HG03558 (cell line): ENCODE data around the gene SAFB.
"Not testable (repeated sequence)": the region's sequence is repeated elsewhere in the genome, so short reads cannot be mapped to it uniquely, and the experiment has no call there.

Experiments used
- ATAC-seq: cut with Tn5 transposase; IDR thresholded peaks from one replicate; pipeline ENCODE4 v1.9.1; 2021; ENCODE audit warnings: moderate number of reproducible peaks; ENCODE audit not compliant: unreplicated experiment; ENCODE audit errors: extremely low read depth

The SAFB gene

DNA sequence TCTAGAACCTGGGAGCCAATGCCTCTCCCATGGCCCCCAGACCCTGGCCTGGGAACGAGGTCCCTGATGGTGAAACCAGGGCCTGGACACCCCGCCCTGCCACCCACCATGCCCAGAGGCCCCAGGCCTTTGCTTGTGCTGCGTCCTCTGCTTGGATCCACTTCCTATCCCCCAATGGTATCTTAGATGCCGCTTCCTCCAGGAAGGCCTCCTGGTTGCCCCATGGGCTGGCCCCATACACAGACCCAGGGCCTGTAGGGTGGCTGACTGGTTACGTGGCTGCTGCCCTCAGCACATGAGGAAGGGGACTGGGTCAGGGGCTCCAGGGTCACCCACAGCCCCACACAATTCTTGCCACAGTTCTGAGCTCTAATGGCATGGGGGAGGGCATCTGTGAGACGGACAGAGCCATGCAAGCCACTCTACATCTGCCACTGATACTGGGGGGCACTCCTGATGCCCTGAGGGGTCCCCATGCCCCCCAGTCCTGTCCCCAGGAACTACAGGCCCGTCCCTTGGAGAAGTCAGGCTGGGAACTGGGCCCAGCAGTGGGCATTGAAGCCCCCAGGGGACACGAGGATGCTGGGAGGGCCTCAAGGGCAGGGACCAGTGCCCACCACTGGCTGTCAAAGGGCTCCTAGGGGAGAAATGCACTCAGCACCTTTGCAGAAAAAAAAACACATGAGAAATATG lies 72.2 kb downstream of the SAFB start:
- ATAC-seq = no peak

DNA sequence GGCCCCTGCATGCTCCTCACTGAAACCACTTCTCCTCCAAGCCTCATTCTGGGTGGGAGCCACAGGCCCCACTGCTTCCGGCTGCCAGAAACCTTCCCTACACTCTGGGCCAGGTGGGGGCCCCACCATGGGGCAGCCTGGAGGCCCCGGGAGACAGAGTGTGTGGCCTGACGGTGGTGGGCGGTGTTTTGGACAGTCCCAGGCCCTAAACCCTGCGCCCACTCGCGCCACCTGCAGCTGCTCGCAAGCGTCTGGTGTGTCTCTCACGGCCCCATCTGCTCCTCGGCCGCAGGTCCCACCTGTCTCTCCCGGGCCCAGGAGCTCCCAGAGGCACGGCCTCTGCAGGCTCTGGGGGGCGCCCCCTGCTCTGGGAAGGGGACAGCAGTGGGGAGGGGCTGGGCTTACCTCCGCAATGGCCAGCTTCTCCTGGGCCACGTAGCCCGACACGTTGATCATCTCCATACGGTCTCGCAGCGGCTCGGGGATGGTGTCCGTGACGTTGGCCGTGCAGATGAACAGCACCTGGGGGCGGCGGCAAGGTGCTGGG lies 72.8 kb downstream of the SAFB start:
- no peak for ATAC-seq

DNA sequence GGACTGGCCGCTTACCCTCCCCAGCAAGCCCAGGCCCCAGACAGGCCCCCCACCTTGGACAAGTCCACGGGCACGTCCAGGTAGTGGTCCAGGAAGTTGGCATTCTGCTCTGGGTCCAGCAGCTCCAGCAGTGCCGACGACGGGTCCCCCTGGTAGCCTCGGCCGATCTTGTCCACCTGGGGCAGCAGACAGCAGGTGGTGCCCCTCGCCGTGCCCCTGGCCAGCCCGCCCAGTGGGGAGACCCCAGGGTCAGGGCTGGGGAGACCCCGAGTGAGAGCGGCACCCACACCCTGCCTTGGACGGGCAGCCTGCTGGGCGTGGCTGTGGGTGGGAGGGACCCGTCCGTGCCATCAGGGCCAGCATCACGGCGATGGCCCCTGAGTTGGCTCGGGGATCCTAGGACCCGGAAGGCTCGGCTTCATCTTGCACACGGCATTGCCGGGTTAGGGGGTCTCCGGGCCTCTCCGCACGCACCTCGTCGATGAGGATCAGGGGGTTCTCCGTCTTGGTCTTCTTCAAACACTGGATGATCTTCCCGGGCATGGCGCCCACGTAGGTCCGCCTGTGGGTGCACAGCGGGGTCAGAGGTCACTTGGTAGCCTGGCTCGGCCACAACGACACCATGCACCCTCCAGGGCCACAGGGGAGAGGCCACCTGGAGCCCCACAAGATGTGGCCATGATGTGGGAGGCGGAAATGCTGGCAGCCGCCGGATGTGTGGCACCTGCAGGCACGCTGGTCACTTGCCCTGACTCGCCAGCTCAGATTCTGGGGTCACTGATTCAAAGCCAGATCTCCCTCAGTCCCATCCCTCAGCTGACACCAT lies 73.5 kb downstream of the SAFB start:
- no peak for ATAC-seq

DNA sequence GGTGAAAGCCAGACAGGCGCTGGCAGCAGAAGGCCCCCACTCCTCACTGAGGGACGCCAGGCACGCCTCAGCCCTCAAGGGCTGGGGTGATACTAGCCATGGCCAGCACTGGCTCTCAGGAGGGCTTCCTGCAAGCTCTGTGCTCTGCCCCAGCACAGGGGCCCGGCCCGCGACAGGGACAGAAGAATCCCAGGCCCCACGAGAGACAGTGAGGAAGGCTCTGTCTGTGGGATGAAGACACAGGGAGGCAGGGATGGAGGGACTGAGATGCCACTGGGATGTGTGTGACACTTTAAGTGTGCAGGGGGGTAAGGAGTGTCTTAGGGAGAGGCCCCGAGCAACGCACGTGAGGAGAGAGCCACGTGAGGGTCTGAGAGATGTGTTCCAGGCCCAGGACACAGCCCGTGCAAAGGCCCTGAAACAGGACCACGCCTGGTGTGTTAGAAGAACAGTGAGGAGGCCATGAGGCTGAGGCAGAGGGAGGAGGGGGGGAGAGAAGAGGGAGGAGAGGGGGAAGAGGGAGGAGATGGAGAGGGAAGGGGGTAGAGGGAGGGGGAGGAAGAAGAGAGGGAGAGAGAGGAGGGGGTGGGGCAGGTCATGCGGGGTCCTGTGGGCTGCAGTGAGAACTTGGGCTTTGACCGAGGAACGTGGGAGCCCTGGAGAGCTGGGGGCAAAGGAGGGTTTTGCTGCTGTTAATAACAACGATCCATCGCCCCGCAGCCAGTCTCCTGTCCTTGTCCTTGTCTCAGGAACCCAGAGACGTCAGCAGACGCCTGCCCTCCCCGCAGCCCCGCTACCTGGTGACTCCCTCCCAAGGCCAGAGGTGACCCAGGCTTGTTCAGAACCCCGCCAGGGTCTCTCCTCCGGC lies 74.4 kb downstream of the SAFB start:
- no peak for ATAC-seq

DNA sequence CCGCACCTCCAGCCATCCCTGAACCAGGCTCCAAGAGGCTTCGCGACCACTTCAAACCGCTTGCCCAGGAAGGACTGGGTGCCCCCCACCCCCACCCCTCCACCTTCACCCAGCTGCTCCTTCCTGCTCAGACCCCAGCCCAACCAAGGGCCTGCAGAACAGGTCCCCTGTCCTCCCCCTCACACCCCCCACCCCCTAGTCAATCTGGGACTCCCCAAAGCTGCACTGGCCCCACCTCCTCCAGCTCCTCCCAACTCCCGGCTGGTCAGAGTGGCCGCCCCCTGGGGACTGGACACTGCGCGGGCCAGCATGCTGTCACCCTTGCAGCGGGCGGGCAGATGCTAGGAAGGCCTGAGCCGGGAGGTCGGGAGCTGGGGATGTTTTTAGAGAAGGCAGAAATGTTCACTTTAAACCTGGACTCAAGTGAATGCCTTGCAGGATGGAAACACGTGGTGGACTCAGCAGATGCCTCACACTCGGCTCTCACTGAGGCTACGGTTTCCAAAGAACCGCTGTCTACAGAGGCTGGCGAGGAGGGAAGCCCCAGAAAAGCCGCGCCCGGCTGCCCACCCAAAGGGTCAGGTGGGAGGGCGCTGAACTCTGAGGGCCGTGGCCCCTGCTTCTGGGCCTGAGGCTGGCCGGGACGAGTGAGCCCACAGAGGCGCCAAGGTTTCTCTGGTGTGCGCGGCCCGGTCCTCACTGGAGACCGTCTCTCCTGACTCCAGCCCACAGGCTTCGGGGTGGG lies 75.2 kb downstream of the SAFB start:
- ATAC-seq = no peak

DNA sequence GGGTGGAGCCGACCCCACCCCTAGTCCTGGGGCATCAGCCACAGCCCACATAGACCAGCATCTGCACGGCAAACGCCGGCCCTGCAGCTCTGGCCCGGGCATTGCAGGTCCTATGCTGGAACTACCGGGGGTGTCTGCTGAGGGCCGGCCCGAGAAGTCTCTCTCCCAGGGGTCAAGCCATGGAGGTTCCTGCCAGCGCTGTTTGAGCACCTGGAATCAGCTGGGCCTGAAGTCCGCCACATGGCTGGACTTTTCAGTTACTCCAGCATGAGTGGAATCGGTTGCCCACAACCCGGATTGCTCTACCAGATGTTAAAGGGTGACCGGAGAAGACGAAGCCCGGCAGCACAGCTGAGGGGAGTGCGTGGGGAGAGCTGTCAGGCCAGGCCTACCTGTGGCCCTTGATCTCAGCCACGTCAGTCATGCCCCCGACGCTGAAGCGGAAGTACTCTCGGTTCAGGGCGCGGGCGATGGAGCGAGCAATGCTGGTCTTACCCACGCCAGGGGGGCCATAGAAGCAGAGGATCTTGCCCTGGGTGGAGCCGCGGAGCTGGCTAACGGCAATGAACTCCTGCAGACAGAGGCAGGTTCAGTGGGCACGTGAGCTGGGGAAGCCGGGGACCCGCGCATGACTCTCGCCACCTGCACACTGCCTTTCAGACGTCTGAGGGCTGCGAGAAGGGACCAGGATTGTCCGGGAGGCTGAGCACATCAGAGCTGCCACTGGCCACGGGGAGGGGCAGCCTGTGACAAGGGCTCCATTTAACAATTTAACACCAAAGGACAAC lies 75.9 kb downstream of the SAFB start:
- no peak for ATAC-seq

DNA sequence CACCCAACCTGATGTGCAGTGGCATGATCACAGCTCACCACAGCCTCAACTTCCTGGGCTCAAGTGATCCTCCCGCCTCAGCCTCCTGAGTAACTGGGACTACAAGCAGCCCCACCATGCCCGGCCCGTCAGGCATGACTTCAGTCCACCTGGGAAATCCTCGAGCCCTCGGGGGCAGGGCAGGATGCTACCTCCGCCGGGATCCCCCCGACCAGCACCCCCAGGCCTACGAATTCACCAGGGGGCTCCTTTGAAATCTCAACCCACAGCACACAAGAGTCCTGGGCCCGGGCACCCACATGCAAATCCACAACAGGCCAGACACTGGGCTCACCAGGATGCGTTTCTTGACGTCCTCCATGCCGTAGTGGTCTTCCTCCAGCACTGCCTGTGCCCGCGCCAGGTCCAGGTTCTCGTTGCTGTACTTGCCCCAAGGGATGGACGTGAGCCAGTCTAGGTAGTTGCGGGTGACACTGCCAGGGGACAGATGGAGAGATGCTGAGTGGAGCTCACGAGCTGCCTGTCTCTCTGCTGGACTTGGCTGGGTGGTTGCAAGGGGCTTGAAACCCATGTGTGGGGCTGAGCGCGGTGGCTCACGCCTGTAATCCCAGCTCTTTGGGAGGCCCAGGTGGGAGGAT lies 77.7 kb downstream of the SAFB start:
- no peak for ATAC-seq

DNA sequence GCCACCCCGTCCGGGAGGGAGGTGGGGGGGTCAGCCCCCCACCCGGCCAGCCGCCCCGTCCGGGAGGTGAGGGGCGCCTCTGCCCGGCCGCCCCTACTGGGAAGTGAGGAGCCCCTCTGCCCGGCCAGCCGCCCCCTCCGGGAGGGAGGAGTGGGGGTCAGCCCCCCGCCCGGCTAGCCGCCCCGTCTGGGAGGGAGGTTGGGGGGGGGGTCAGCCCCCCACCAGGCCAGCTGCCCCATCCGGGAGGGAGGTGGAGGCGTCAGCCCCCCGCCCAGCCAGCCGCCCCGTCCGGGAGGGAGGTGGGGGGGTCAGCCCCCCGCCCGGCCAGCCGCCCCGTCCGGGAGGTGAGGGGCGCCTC lies 79.1 kb downstream of the SAFB start:
- not testable (repeated sequence) for ATAC-seq

DNA sequence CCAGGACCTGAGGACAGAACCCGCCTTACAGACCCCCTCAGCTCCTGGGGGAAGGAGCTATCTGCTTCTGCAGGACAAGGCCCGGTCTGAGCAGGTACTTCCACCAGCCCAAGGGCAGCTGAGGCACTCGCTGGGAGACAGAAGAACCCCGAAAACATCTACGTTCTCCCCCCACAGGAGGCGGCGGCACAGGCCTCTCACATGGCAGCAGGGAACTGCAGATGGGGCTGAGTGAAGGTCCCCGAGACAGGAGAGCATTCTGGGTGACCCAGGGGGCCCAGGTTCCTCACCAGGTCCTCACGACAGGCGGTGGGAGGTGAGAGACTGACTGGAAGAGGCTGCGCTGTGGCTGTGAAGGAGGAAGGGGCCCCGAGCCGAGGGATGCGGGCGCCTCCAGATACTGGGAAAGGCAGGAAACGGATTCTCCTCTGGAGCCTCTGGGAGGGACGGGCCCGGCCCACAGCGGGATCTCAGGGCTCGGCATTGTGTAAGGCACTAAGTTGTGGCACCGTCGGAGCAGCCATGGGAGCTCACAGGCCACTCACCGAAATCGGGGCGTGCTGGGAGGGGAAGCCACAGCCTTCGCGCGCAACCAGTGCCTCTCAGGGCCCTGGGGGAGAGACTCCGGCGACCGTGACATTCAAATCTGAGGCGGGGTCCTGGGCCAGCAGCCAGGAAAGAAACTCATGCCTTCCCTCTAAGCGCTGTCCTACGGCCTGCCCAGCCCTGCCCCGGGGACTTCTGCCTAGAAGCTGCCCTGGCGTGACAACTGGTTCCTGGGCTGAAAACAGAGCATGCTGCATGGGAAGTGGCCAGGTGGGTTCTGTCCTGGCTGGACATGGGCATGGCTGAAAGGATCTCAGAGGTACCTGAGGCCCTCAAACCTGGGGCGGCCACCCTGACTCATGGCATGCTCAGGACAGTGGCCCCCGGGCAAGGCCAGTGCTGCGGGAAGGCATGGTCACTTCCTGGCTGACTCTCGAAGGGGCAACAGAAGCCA lies 81.2 kb downstream of the SAFB start:
- no peak for ATAC-seq

DNA sequence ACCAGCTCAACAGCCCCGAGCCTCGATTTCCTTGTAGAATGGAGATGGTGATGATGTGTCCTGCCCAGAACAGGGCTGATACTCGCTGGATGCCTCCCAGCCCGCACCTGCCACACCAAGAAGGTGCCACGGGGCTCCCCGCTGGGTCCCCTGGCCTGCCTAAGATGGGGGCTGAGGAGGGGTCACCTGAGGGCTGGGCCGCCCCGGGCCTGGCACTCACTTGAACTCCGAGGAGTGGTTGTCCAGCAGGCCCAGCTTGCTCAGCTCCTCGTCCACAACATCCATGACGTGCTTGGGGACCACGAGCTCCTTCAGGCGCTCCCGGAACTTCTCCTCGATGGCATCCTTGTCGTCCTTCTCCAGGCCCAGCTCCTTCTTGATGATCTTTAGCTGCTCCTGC lies 82.7 kb downstream of the SAFB start:
- ATAC-seq = no peak

DNA sequence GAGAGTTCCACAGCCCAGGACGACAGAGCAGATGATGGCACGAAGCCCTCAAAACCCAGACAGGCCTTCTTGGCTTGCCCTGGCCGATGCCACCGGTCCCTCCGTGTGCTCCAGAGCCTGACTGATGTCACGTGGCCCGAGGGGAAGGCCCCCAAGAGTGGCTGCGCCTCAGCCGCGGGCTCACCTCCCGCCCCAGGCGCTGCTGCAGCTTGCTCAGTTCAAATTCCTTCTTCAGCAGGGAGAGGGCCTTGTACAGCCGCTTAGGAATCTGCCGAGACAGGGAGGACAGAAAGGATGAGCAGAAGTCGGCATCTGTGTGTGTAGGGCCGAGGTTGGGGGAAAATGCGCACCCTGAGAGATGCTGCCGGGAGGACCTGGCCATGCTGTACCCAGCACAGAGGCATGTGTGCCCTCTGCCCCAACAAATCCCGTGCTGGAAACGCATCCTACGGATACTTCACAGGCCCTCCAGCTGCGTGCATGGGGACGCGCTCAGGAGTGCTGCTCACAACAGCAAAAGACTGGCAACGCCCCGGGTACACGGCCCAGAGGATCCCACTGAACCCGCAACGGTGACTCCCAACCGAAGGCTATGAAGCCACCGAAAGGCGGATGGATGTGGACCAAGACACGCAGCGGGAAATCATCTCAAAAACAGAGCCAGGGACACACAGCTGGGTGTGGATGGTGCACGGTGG lies 84.1 kb downstream of the SAFB start:
- ATAC-seq = no peak

DNA sequence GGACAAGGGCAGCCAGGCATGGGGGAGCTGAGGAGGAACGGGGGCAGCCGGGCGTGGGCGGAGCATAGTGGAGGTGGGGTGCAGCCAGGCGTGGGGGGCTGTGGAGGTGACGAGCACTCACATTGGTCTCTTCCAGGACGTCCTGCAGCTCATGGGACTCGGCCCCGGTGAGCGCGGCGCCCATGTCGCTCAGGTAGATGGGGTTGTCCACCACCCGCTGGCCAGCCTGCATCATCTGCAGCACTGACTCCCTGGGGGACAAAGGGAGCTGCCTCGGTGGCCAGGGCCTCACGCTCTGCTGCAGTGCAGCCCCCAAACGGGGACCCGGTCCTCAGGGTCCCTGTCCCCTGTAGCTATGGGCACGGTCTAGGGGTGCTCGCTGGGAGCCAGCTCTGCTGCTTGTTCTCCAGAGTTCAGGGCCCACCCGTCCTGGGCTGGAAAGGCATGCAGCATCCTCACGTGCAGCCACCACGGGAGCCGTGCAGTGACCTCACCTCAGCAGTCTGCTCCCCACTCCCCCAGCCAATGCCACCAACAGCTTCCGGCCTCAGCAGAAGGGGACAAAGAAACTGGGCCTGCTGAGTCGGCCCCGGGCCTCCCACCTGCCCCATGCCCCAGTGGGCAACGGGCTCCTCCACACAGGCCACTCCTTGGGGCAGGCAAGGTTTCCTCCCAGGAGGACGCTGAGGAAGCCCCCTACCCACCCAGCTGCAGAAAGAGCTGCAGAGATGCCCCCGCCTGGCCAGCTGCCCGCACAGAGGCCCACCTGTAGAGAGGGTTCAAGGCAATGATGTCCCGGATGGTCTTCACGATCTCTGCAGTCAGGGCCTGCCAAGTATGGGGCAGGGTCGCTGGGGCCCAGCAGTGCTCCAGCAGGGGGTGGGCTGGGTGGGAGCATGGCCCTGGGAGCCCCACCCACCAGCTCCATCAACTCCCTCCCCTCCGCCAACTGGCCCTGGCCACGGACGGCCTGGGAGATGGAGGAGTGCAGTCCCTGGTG lies 85.0 kb downstream of the SAFB start:
- ATAC-seq = no peak

DNA sequence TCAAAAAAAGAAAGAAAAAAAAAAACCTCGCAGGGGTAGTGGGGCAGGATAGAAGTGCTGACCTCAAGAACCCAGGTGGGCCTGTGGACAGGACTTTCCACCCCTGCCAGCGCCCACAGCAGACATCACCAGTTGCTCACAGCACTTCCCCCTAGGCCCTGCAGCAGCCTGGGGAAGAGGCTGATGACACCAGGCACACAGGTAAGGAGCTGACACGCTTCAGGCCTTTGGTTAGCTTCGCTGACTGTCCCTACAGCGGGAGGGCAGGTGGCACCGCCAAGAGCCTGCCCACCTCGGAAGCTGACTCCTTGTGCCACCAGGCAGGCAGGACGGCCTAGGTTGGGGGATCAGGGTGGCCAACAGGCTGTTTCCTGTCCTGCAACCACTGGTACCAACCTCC lies 88.1 kb downstream of the SAFB start:
- ATAC-seq = no peak

DNA sequence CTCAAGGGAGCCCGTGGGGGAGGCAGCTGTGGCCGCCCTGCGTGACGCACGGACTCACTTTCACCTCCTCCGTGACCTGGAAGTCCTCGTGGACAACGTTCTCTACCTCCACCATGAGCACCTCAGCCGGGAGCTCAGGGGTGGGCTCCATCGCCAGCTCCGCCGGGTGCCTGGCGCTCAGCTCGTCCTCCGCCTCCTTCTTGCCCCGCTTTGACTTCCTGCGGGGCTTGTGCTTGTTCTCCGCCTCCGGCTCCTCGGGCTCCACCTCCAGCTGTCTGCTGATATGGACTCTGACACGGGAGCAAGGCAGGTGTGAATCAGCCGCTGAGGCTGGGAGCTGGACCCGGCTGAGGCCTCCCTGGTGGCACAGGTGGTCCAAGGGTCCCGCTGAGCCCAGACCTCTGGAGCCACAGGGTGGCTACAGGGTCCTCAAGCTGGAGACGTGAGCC lies 88.9 kb downstream of the SAFB start:
- no peak for ATAC-seq

DNA sequence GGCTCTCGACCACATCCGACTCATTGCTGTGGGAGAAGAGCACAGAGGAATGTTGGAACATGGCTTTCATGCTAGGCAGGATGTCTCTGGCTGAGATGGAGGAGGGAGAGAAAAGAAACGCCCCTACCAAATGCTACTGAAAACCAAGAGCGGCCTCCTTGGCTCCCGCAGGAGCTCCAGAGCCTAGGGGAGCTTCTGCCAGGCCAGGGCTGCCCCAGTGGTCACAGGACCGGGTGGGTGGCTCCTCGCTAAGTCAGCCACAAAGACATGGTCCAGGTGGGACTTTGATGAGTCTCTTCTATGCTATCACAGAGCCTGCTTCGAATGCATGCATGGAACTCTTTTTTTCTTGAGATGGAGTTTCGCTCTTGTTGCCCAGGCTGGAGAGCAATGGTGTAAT lies 90.3 kb downstream of the SAFB start:
- no peak for ATAC-seq

DNA sequence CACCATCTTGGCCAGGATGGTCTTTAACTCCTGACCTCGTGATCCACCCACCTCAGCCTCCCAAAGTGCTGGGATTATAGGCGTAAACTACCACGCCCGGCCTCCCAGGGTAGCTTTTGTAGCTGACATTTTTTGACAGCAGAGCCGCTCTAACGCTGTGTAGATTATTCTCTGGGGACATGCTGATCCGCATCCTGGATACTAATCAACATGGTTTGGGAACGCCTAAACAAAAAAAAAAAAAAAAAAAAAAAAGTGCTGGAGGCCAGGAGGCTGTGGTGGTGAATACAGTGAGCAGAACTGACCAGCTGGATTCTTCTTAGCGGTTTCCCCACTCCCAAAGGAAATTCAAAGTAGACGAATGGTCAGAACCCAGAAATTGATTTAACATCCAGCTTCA lies 91.9 kb downstream of the SAFB start:
- no peak for ATAC-seq
